HG02870 (cell line): ENCODE data around the gene MTMR3.

Experiments
- ATAC-seq: cut with Tn5 transposase; IDR thresholded peaks from one replicate; pipeline ENCODE4 v1.9.1; 2021; ENCODE audit warnings: mild to moderate bottlenecking, moderate library complexity; ENCODE audit not compliant: unreplicated experiment

Gene MTMR3

GRCh38 chr22:30078320-30079311 lies 195.6 kb downstream of the MTMR3 start:
- no peak for ATAC-seq

GRCh38 chr22:30079952-30080533 lies 197.1 kb downstream of the MTMR3 start, which contains the start of gene HORMAD2:
Gene HORMAD2, plus strand, starts transcription at chr22:30080464. Its CDS starts 13,489 bp downstream, at chr22:30093953.
- no peak for ATAC-seq
